COLO668 (cell line): ENCODE data around the gene ZXDC.

Source experiments
- DNase-seq: peaks from one replicate; lab custom pipeline; 2025; ENCODE audit not compliant: unreplicated experiment; lab: John Stamatoyannopoulos, UW

Gene ZXDC

DNA sequence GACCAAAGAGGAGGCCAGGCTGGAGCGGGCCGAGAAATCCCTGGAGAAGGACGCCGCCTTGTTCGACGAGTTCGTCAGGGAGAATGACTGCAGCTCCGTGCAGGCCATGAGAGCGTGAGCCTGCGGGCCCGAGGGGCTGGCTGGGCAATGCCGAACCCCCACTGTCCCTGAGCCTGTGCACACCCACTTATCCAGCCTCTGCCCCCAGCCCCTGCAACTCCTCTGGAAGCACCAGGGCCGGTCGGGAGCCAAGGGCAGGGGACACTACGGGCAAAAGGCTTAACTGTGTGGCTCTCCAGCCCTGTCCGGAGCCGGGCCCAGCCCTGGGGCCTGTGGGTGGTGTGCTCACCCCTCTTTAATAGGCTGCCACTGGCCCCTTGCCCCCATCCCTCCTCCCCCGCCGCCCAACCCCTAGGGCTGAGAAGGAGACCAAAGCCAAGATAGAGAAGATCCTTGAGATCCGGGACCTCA is 57.0 kb downstream of the ZXDC start:
- no peak for DNase-seq

DNA sequence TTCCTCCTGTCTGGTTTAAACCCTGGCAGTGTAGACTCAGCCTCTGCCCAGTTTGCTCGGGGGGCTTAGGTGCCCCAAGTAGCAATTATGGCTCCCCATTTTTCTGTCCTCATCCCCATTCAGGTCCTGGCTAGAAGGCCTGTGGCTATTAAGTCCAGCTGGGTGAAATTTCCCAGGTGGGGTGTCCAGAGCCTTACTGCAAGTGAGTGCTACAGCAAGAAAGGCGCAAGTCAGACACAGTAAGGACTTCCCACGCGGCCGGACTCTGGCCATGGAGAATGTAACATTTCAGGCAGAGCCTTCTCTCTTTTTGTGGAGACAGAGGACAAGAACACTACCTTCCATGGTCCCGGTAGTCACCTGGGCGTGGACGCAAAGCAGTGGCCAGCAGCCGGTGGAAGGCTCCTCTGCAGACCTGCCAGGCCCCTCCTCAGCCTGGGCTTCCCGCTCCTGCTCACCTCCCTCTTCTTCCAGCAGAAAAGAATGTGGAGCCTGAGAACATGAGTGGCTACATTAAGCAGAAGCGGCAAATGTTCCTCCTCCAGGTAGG is 57.6 kb downstream of the ZXDC start:
- DNase-seq: no peak

- DNase-seq: no peak
These were observed 58.2 kb downstream of the ZXDC start for GRCh38 chr3:126417515-126417914.

DNA sequence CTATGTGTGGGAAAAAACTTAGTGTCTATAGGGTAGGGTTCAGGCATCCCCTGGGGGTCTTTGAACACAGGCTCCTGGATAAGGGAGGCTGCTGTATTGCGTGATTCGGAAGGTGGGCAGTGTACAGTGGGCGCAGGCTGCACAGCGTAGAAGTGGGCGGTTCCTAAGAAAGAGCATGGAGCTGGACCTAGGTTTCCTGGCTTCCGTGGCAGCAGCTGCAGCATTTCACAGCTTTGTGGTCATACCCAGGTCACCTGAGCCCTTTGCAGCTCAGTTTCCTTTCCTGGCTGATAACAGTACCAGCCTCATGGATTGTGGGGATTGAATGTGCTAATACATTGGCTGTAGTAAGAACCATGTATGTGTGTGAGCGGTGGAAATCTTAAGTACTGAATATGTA is 58.7 kb downstream of the ZXDC start:
- no peak for DNase-seq

GRCh38 chr3:126415661-126416591 is 59.8 kb downstream of the ZXDC start:
- no peak for DNase-seq

DNA sequence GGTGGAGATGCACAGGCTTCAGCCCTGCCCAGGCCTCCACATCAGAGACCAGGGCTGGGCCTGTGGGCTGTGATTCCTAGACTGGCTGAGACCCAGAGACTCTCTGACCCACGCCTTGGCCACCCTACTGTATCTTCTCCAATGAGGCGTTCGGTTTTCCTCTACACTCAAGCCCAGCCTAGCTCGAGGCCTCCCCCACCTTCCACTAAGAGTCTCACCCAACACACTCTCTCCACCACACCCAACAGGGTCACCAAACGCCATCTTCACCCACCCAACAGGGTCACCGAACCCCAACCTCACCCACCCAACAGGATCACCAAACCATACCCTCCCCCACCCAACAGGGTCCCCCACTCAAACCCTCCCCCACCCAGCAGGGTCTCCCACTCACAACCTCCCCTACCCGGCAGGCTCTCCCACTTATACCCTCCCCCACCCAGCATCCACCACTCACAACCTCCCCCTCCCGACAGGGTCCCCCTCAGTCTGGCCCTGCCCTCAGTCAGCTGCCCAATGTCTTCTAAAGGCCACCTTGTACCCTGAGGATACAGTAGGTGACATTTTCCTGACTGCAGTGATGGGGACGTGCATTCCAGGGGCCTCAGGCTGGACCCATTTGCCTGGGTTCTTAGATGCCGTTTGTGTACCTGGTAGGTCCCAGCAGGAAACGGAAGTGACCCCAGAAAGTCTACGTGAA is 60.6 kb downstream of the ZXDC start:
- DNase-seq: no peak

DNA sequence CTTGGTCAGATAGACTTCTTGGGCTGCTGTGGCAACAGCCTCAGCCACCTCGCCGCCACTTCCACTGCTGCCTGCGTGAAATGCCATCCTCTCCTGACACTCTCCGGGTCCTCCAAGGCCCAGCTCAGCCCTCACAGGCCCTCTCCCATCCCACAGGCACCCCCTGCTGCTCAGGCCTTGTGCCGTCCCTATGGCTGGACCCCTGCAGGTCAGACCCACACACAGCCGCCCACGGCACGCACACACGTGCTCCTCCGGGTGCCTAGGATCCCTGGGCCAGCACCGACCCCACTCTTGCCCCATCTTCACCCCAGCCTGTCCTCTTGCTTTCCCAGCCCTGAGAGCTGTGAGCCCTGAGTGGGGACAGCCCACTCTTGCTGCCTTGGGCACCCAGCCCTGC is 61.3 kb downstream of the ZXDC start:
- no peak for DNase-seq

DNA sequence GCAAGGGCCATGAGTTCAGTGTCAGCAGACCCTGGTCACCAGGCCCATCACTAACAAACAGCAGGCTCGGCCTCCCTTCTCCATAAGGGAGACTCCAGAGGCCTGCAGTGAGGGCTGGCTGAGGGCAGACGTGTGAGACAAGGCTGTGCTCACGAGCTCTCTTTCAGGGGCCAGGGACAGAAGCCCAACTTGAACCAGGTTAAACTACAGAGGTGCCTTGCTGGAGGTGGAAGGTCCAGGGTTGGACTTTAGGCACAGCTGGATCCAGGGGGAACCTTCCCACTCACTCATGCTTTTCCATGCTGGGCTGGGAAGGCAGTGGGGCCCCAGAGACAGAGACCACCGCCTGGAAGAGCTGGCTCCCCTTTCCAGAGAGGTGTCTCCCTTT is 62.0 kb downstream of the ZXDC start:
- DNase-seq: no peak

GRCh38 chr3:126412841-126413692 is 62.6 kb downstream of the ZXDC start:
- DNase-seq: no peak

DNA sequence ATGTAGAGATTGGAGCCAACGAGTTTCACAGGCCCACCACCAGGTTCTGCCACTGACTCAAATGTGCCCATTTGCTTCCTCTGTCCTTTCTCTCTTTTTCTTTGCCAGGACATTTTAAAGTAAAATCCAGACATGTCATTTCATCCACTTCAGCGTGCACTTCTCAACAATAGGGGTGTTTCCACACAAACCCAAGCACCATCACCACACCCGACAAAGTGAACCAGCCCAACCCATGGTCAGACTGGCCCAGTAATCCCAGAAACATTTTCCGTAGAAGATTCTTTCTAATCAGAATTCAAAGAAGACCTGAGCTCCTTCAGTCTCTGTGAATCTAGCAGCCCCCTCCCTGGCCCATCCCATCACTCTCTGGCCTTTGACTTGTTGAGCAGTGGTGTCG is 67.6 kb downstream of the ZXDC start:
- no peak for DNase-seq

- no peak for DNase-seq
These were observed 68.2 kb downstream of the ZXDC start for GRCh38 chr3:126407412-126408044.

- DNase-seq: no peak
These were observed 69.0 kb downstream of the ZXDC start for GRCh38 chr3:126406389-126407296.

DNA sequence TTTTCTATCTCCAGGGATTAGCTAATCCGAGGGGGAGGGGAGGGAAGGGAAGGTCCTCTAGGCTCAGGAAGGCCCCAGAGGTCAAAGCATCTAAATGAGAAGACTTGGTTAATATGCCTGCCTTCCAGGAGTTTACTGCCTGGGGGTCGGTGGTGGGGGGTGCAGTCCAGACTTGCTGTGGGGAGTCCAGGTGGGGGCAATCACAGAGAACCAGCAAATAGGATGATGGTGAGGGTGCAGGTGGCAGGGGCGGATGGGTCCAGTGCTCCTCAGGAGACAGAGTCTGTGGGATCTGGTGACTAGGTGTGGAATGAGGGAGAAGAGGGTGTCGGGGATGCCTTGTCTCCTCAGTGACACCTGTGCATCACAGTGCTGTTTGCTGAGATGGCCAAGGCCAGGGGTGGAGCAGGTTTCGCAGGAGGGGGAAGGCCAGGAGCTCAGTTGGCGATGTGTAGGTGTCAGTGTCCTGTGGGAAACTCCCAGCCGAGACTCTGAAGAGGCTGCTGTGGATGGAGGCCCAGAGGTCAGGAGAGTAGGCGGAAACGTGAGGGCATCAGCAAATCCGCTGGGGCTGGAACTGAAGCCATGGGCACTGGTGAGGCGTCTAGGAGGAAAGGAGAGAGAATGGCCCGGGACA is 72.9 kb downstream of the ZXDC start:
- no peak for DNase-seq

- no peak for DNase-seq
These were observed 73.5 kb downstream of the ZXDC start for GRCh38 chr3:126402178-126402577.

DNA sequence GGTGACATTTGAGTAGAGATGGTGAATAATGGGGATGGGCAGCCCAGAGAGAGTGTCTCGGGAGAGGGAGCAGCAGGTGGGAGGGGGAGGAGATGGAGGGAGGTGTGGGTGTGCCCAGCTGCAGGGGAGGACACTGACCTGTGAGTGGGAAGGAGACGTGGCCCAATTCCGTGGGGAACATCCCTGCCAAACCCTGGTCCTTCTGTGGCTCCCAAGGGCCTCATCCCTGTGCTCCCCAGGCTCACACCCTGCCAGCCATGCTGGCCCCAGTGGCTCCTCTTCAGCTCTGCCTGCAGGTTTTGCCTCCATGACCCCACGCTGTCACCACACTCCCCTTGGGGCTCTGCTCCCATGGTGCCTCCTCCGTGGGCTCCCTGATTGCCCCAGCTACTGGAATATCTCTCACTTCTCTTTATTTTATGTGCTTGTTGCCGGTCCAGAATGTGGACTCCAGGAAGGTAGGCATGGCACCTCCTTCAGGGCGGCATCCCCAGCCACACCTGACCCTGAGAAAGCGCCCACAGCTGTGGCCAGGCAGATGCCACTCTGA is 74.0 kb downstream of the ZXDC start:
- DNase-seq: no peak

DNA sequence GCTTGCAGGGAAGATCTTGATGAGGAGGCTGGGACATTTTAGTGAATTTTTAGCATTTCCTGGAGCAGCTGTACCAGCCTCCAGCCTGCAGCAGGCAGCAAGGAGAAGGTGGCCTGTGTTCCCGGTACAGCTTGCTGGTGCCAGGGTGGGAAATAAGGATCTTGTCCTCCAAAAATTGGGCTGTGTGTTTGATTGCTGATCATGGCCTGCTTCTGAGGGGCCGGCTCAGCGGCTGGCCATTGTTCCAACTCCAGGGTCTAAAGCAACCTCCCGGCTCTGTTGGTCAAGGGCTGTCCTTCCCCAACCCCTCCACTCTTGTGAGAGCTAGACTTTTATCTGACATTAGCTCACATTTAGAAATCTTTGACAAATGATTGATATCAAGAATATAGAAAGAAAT is 75.9 kb downstream of the ZXDC start:
- no peak for DNase-seq

- DNase-seq: no peak
These were observed 76.3 kb downstream of the ZXDC start for GRCh38 chr3:126399351-126399735.

DNA sequence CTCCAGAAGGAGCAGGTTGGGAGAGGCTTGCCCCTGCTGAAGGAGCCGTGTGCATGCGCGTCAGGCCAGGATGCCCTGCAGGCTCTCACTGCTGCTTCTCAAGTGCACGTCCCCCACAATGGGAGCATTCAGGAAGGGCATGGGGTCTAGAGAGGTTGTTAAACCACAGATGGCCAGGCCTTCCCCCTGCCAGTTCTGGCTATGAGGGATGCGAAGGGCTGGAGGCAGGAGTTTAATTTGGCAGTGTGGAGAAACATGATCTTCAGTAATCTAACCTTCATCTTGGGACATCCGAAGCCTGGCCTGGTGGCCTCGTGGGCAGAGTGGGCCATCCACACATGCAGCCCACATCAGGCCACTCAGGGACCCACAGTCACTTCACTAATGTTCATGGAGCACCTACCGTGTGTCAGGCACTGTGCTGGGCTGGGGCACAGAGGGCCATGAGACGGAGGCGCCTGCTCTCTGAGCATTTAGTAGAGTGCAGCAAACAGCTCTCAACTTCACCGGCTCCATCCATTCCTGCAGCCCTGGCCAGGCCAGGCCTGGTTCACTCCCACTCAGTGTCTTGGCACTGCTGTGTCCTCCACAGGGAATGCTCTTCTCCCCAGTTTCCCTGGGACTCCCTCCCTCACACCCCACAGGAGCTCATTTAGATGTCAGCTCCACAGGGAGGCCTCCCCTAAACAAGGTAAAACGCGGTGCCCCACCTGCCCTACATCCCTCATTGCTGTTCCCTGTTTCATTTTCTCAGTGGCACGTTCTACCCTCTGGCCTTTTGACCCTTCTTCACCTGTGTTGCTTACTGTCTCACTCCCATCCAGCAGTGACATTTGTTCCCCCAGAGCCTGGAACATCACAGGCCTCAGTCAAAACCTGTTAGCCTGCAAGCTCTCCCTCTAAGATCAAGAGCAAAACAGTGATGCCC is 77.0 kb downstream of the ZXDC start:
- DNase-seq: no peak
